ENCODE results near the gene MFSD6L. TPM values are rescaled to one million over a fixed set of nuclear protein-coding genes. Genes with fewer than 3 reads are reported as not detected.
A peak's percentile ranks its signal among the peaks of the same experiment; 100 is the strongest.

Gene MFSD6L
- polyA plus RNA-seq, 3 donors: 3.6 to 4.8 (median 4.1) TPM

DNA sequence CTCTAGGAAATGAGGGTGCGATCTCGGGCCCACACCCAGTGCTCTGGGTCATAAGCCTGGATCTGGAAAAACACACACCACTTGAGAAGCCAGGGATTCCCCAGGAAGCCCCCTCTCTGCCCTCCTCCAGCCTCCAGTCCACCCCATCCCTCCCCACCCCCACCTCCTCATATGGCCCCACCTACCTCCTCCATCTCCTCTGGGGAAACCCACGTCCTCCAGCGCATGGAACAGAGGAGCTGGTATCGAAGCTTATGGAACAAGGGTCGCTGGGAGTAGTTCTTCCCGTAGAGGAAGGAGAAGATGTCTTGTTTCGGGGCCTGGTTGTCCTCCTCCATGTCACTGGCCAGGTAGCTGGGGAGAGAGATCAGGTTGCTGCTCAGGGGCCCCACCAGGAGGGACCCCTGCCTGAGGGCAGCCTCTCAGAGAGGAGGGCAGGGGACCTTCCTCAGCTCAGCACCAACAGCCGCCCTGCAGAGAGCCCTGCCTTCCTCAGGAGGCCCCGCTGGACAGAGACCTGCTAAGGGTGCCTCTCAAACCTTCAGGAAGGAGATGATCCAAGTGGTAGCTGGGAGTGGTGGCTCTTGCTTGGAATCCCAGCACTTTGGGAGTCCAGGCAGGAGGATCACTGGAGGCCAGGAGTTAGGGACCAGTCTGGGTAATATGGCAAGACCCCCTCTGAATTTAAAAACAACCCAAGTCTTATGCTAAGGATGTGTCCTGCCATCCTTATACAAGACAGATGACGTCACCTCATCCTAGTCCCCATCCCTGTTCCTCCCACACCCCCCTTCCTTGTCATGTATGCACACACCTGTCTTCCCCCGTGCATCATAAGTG lies 45.8 kb downstream of the MFSD6L start:
- DNase-seq: no peak

DNA sequence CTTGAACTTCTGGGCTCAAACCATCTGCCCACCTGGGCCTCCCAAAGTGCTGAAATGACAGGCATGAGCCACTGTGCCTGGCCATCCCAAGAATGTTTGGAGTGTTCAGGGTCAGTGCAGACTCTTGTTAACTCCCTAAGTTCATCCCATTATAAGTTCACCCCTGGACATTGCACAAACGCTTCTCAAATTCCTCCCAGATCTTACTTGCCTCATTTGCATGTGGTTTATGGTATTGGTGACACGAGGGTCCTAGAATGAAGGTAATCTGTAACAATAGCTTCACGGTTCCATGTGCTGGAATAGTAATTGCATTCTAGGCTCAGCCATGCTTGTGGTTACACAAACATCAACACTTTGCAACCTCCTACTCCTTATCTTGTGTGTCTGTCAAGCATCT lies 49.5 kb downstream of the MFSD6L start:
- peak; percentile 34 for DNase-seq

DNA sequence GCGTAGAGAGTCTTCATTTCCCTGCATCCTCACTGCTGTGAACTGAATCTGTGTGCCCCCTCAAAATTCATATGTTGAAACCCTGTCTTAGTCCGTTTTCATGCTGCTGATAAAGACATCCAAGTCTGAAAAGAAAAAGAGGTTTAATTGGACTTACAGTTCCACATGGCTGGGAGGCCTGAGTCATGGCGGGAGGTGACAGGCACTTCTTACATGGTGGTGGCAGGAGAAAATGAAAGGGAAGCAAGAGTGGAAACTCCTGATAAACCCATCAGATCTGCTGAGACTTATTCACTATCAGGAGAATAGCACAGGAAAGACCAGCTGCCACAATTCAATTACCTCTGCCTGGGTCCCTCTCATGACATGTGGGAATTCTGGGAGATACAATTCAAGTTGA lies 51.4 kb downstream of the MFSD6L start:
- no peak for DNase-seq

Other genes starting within 250 kb of the MFSD6L start
- gene MYH10, start 168.6 kb downstream of the MFSD6L start, polyA plus RNA-seq (ENCODE audit: insufficient read length in 3 of 3): 100 to 1,000 TPM; 232 to 268 (median 246) TPM
- gene CCDC42, start 54.5 kb downstream of the MFSD6L start, polyA plus RNA-seq (ENCODE audit: insufficient read length in 3 of 3): under 1 TPM; 0.36 to 0.54 (median 0.47) TPM
- gene SPDYE4, start 40.8 kb downstream of the MFSD6L start, polyA plus RNA-seq (ENCODE audit: insufficient read length in 3 of 3): under 1 TPM in 1 of 3 donors, not detected in 2; 0.28 TPM
- gene PIK3R6, start 68.3 kb upstream of the MFSD6L start, polyA plus RNA-seq (ENCODE audit: insufficient read length in 3 of 3): 1 to 10 TPM; 1.2 to 1.8 (median 1.3) TPM
- gene PIK3R5, start 166.3 kb upstream of the MFSD6L start, polyA plus RNA-seq (ENCODE audit: insufficient read length in 3 of 3): under 1 TPM; 0.73 to 1.00 (median 0.84) TPM
- gene NTN1, start 222.1 kb upstream of the MFSD6L start, polyA plus RNA-seq (ENCODE audit: insufficient read length in 3 of 3): 1 to 10 TPM in 2 of 3 donors, under 1 TPM in 1; 0.90 to 5.1 (median 3.4) TPM

Data from renal pelvis (tissue), 4 donors.